Gastrocnemius medialis (tissue), 4 donors: ENCODE results near the gene MOV10. TPM values are rescaled to one million over a fixed set of nuclear protein-coding genes. Genes with fewer than 3 reads are reported as not detected.

ENCODE experiments used
- ATAC-seq, 2 donors: fragments of 150-250 bp; one replicate each; pipeline ENCODE4 v1.9.1; 2016
- DNase-seq, 2 donors: peaks; one replicate each; pipeline ENCODE4 v3.0.0-alpha.2; 2019
- H3K27ac ChIP-seq, 4 donors: fragments of 200-600 bp; sonication (generic); 1 replicate in 1 of 4; 2 replicates in 3 of 4; pipeline ENCODE4 v1.5.1; 2016 to 2018; ENCODE audit warnings: mild to moderate bottlenecking in 2 of 4, moderate library complexity in 1 of 4
- H3K27me3 ChIP-seq, 3 donors: fragments of 200-600 bp; sonication (generic) in 2 of 3; 1 replicate in 1 of 3; 2 replicates in 2 of 3; pipeline versions ENCODE4 v1.5.1 to v1.6.0; 2016 to 2019; ENCODE audit warnings: mild to moderate bottlenecking in 1 of 3, moderate library complexity in 1 of 3
- H3K36me3 ChIP-seq, 2 donors: fragments of 200-600 bp; sonication (generic) in 1 of 2; one replicate each; pipeline ENCODE4 v1.5.1; 2017 to 2018
- H3K4me1 ChIP-seq, 2 donors: fragments of 200-600 bp; sonication (generic) in 1 of 2; one replicate each; pipeline ENCODE4 v1.5.1; 2016 to 2017; ENCODE audit warnings: mild to moderate bottlenecking in 2 of 2
- H3K4me3 ChIP-seq, 4 donors: fragments of 200-600 bp; sonication (generic) in 3 of 4; 1 replicate in 1 of 4; 2 replicates in 3 of 4; pipeline ENCODE4 v1.5.1; 2016 to 2019; ENCODE audit warnings: mild to moderate bottlenecking in 2 of 4
- H3K9me3 ChIP-seq, 3 donors: fragments of 200-600 bp; sonication (generic) in 2 of 3; 1 replicate in 1 of 3; 2 replicates in 2 of 3; pipeline ENCODE4 v1.5.1; 2016 to 2019
- POLR2A ChIP-seq, 2 donors: fragments of 450-650 bp; IDR thresholded peaks; one replicate each; pipeline ENCODE4 v1.6.1; 2017; ENCODE audit warnings: antibody characterized with exemption in 2 of 2, mild to moderate bottlenecking in 2 of 2, moderate library complexity in 2 of 2
- in situ Hi-C, 4 donors: fragments of 200-750 bp; cut with MboI; loops; one replicate each; pipeline versions ENCODE4 v1.15.0 to v1.8.0; 2017; ENCODE audit warnings: low sequenced_read_pairs in 4 of 4
- intact Hi-C: fragments of 100-400 bp; cut with DNase I; formaldehyde crosslinking; loops from one replicate; pipeline ENCODE4 v1.15.1; 2023; ENCODE audit warnings: low total_unique reads
- total RNA-seq, 4 donors: library from RNA; depleted of rRNA; stranded (reverse); fragments of >200 nt; gene quantifications; one replicate each; pipeline versions ENCODE4 v1.1.0 to v1.2.3, GENCODE V29; 2016
- TF ChIP-seq, protein P1 (sequence below), 5 experiments: fragments of 450-650 bp in 3 of 5; fragments of 200-600 bp in 2 of 5; sonication (generic) in 2 of 5; IDR thresholded peaks in 4 of 5; conservative IDR thresholded peaks in 1 of 5; 1 replicate in 4 of 5; 2 replicates in 1 of 5; pipeline ENCODE4 v1.5.1; 2016 to 2019; ENCODE audit warnings: antibody characterized with exemption in 5 of 5, mild to moderate bottlenecking in 3 of 5, moderate library complexity in 3 of 5

MOV10 gene
- total RNA-seq, 4 donors from 2014 or later = 2.8 to 7.2 (median 4.8) TPM

DNA sequence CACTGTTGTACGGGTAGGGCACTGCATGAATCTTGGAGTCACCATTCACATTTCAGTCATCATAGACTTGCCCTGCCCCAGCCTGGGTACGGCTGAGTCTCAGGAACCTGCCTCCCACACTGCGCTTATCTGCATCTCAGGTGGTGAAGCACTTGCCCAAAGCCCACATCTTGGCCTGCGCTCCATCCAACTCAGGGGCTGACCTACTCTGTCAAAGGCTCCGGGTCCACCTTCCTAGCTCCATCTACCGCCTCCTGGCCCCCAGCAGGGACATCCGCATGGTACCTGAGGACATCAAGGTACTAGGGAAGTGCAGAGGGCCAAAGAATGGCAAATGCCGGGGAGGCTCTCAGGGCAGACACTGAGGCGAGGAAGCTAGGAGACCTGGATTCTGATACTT is 20.8 kb downstream of the MOV10 start:
- intact Hi-C loops = no loop called here
- TF ChIP-seq, protein P1, sequence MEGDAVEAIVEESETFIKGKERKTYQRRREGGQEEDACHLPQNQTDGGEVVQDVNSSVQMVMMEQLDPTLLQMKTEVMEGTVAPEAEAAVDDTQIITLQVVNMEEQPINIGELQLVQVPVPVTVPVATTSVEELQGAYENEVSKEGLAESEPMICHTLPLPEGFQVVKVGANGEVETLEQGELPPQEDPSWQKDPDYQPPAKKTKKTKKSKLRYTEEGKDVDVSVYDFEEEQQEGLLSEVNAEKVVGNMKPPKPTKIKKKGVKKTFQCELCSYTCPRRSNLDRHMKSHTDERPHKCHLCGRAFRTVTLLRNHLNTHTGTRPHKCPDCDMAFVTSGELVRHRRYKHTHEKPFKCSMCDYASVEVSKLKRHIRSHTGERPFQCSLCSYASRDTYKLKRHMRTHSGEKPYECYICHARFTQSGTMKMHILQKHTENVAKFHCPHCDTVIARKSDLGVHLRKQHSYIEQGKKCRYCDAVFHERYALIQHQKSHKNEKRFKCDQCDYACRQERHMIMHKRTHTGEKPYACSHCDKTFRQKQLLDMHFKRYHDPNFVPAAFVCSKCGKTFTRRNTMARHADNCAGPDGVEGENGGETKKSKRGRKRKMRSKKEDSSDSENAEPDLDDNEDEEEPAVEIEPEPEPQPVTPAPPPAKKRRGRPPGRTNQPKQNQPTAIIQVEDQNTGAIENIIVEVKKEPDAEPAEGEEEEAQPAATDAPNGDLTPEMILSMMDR (IDR thresholded peaks at IDR 0.05 in 4 of 5, conservative IDR thresholded peaks at IDR 0.05 in 1 of 5) = no peak
- TF ChIP-seq POLR2A (IDR thresholded peaks at IDR 0.05) = no peak
- no peak overlapping the region for H3K4me3 ChIP-seq
- in situ Hi-C loops = no loop called here
- ATAC-seq (no peak), DNase-seq (no peak)
- H3K9me3 ChIP-seq = no peaks in the 10 kb centered on the region
- peaks cover 15% of the 10 kb centered on the region in 2 donors for H3K4me1 ChIP-seq
- no peaks in the 10 kb centered on the region for H3K27me3 ChIP-seq
- H3K36me3 ChIP-seq = peaks cover 0 to 22% of the 10 kb centered on the region in 2 donors
- H3K27ac ChIP-seq = no peak overlapping the region

DNA sequence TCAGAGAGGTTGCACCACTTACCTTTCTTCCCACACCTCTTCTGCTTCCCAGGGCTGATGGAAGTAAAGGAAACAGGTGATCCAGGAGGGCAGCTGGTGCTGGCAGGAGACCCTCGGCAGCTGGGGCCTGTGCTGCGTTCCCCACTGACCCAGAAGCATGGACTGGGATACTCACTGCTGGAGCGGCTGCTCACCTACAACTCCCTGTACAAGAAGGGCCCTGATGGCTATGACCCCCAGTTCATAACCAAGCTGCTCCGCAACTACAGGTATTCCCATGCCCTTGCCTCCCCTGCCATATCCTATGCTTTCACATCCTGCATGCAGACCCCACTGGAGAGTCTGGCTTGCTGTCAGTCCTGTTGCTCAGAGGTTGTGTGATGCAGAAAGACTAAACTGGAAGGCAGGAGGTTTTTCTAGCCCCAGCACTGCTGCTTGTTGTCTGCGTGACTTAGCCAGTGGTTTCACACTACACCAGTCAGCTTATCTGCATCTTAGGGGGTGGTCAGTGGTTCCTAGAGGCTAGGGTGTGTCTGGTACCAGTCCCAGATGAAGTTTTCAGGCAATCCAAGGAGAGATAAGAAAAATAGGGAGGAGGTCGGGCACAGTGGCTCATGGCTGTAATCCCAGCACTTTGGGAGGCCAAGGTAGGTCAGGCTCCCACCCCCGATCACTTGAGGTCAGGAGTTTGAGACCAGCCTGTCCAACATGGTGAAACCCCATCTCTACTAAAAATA is 22.3 kb downstream of the MOV10 start:
- ATAC-seq (no peak), DNase-seq (no peak)
- no peak overlapping the region for H3K4me3 ChIP-seq
- intact Hi-C loops (no loop called here), in situ Hi-C loops (no loop called here)
- TF ChIP-seq POLR2A (IDR thresholded peaks at IDR 0.05) = no peak
- TF ChIP-seq, protein P1 (IDR thresholded peaks at IDR 0.05 in 4 of 5, conservative IDR thresholded peaks at IDR 0.05 in 1 of 5) = no peak
- H3K4me1 ChIP-seq = peaks cover 29 to 30% of the 10 kb centered on the region in 2 donors
- H3K27me3 ChIP-seq = no peaks in the 10 kb centered on the region
- peaks cover 0 to 18% of the 10 kb centered on the region in 2 donors for H3K36me3 ChIP-seq
- no peaks in the 10 kb centered on the region for H3K9me3 ChIP-seq
- H3K27ac ChIP-seq = no peak overlapping the region

DNA sequence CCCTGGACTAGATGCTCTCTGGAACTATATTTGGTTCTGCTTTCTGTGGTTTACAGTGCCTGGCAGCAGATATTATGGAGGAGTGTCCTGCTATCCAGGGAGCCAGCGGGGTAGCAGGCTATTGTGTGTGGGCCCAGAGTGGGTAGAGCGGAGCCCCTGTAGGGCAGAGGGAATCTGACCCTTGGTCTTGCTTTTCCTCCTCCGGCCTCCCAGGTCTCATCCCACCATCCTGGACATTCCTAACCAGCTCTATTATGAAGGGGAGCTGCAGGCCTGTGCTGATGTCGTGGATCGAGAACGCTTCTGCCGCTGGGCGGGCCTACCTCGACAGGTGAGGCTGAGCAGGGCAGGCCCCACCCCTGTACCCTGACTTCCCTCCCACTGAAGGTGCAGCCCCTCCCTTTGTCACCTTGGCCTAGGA is 23.3 kb downstream of the MOV10 start:
- Histone ChIP-seq H3K27ac (peak overlapping the region in 3 of 4 donors; percentile 85 to 94 (median 94)), H3K9me3 (no peaks in the 10 kb centered on the region), H3K4me3 (no peak overlapping the region), H3K4me1 (peaks cover 30 to 38% of the 10 kb centered on the region in 2 donors), H3K36me3 (peaks cover 0 to 16% of the 10 kb centered on the region in 2 donors), H3K27me3 (no peaks in the 10 kb centered on the region)
- TF ChIP-seq, protein P1 (IDR thresholded peaks at IDR 0.05 in 4 of 5, conservative IDR thresholded peaks at IDR 0.05 in 1 of 5) = no peak
- TF ChIP-seq POLR2A (IDR thresholded peaks at IDR 0.05) = no peak
- DNase-seq (no peak), ATAC-seq (no peak)
- in situ Hi-C loops (no loop called here), intact Hi-C loops (no loop called here)

DNA sequence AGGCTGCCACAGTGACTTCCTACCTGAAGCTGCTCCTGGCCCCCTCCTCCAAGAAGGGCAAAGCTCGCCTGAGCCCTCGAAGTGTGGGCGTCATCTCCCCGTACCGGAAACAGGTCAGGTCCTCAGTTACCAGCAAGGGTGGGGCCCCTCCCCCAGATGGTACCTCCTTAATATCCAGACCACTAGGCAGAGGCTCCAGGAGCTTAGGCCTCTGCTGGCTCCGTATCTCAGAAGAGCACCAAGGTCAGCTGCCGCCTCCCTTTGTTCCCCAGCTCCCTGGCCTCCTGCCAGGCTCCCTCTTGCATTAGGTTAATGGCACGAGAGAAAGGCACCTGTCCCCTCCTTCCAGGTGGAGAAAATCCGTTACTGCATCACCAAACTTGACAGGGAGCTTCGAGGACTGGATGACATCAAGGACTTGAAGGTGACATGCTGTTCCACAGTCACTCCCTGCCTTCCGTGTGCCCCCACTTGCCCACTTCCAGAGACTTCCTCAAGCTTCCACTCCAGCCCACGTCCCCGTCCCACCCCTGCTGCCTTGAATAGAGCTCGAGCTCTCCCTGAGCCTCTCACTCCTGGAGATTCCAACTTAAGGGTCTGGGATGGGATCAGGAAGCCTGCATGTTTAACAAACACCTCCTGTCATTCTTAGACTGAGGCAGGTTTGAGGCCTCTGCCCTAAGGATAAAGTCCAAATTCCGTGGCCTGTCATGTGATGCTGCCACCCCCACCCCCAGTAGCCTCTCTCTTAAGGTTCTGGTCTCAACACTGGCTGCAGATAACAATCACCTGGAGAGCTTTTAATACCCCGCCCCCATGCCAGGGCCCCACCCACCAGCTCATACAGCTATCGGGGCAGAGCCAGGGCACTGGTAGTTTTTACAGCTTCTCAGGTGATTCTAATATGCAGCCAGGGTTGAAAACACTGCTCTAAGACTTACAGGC is 24.2 kb downstream of the MOV10 start:
- no peak overlapping the region for H3K4me3 ChIP-seq
- H3K9me3 ChIP-seq = no peaks in the 10 kb centered on the region
- intact Hi-C loops = no loop called here
- ATAC-seq (no peak), DNase-seq (peak in 1 of 2 donors; percentile 47)
- in situ Hi-C loops = no loop called here
- H3K27ac ChIP-seq = peak overlapping the region; percentile 85 to 94 (median 90)
- H3K27me3 ChIP-seq = no peaks in the 10 kb centered on the region
- H3K36me3 ChIP-seq = peaks cover 0 to 23% of the 10 kb centered on the region in 2 donors
- no peak for TF ChIP-seq POLR2A (IDR thresholded peaks at IDR 0.05)
- TF ChIP-seq, protein P1 (IDR thresholded peaks at IDR 0.05 in 4 of 5, conservative IDR thresholded peaks at IDR 0.05 in 1 of 5) = no peak
- H3K4me1 ChIP-seq = peaks cover 30 to 43% of the 10 kb centered on the region in 2 donors
